HFF-Myc (cell line): ENCODE measurements around the gene SCTR.
A peak's percentile ranks its signal among the peaks of the same experiment; 100 is the strongest.

Experiments
- DNase-seq: peaks from one replicate; pipeline ENCODE4 v3.0.0-alpha.2; 2011; ENCODE audit warnings: low read depth; ENCODE audit errors: extremely low read depth
- H3K4me3 ChIP-seq: replicated peaks from 2 replicates; pipeline ENCODE4 v1.5.1; 2011; ENCODE audit warnings: low read depth, mild to moderate bottlenecking, control low read depth, low read length
- TF ChIP-seq, protein P1 (sequence below): IDR thresholded peaks from 2 replicates; pipeline ENCODE4 v1.5.1; 2012; ENCODE audit warnings: mild to moderate bottlenecking, low read depth, low read length, control low read depth; ENCODE audit errors: missing control alignments

Gene SCTR

DNA sequence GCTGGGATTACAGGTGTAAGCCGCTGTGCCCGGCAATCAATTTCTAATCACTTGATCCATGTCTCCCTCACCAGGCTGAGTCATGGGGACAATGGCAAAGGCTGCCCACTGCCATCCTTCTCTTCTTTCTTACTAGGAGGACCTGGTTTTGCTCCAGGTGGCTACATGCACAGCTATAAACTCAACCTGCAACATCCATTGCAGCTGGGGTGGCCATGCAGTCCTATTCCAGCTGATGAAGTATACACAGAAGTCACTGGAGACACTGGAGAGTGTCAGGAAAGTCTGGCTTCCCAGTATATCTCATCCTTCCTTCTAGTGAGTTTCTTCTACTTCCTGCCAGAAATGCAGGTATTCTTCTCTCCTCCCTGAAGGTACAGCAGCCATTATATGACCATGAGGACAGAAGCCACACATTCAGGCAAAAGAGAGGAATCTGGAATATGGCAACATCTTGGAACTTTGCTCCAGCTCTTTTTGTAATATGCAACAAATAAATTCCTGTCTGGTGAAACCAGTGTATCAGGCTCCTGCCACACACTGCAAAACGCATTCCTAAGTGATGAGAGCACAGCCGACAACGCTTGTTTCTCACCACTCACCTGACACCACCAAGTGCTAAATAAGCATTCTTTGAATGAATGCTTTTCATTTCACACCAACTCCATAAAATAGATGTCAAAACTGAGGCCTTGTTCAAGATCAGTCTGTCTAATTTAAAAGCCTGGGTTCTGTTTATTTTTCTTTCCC is 32.3 kb downstream of the SCTR start:
- DNase-seq: peak; percentile 36
- TF ChIP-seq, protein P1, sequence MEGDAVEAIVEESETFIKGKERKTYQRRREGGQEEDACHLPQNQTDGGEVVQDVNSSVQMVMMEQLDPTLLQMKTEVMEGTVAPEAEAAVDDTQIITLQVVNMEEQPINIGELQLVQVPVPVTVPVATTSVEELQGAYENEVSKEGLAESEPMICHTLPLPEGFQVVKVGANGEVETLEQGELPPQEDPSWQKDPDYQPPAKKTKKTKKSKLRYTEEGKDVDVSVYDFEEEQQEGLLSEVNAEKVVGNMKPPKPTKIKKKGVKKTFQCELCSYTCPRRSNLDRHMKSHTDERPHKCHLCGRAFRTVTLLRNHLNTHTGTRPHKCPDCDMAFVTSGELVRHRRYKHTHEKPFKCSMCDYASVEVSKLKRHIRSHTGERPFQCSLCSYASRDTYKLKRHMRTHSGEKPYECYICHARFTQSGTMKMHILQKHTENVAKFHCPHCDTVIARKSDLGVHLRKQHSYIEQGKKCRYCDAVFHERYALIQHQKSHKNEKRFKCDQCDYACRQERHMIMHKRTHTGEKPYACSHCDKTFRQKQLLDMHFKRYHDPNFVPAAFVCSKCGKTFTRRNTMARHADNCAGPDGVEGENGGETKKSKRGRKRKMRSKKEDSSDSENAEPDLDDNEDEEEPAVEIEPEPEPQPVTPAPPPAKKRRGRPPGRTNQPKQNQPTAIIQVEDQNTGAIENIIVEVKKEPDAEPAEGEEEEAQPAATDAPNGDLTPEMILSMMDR: no peak
- no peak overlapping the region for H3K4me3 ChIP-seq

DNA sequence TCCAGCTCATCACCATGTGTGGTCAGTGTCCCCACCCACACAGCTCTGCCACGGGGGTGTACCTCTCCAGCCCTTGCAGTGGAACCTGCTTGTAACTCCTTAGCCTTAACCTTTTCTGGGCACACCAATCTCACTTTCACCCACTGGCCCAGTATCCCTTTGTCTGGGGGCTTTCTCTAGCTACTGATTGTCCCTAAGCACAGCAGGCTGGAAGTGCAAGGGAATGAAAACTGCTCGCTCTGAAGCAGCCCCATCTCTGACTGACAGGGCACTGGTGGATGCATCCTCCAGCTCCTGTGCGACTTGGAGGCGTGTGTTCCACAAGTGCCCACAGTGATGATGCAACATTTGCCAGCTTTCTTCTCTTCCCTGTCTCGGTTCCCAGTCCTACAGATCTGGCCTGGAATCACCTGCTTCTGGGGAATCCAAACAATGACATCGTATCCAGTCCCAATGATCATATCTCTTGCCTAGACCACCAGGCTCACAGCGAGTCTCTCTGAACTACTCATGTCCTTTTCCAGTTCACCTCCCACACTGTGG is 33.6 kb downstream of the SCTR start:
- TF ChIP-seq, protein P1: no peak
- DNase-seq: no peak
- no peak overlapping the region for H3K4me3 ChIP-seq

DNA sequence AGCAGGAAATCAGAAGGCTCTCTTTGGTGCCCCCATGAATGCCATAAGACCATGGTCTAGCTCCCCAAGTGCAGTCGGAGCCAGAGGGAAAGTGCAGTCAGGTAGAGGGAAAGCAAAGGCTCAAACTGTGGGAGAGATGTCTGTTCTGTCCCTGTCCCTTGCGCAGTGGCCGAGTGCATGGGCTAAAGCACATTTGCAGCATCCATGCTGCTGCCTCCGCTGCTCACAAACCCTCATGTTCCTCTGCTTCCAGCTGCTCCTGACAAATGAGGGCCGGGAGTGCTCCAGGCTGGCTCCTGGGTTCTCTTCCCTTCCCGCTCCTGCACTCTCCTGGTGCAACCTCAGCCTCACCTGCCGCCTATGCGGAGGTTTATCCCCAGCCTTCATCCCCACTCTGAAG is 34.2 kb downstream of the SCTR start:
- DNase-seq: no peak
- H3K4me3 ChIP-seq: no peak overlapping the region
- TF ChIP-seq, protein P1: no peak

DNA sequence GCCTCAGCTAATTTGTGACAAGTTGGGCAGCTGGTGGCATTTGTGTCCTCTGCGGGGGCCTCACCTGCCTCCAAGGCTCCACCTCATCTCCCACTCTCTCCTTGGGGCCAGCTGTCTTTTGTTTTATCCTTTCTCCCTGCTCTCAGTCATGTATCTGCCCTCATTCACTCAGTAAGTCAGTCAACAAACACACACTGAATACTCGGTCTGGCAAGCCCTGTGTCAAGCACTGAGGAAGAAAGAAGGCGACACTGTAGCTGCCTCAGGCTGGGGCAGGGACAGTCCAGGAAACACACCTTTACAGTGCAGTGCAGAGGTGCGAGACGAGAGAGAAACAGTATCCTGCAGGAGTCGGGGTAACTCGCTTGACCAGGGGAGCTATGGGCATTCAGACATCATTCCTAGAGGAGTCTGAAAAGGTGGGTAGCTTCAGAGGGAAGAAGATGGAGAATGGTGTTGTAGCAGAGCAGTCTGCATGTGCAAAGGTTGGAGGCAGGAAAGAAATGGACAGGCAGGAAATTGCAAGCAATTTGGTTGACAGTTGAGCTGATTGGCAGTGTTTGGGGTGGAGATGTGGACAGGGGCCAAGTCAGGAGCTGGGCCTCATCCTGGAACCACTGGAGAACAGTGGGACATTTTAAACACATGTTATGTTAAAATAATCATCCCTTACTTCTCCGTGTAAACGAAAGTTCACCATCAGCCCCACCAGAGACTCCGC is 34.9 kb downstream of the SCTR start:
- TF ChIP-seq, protein P1: no peak

DNA sequence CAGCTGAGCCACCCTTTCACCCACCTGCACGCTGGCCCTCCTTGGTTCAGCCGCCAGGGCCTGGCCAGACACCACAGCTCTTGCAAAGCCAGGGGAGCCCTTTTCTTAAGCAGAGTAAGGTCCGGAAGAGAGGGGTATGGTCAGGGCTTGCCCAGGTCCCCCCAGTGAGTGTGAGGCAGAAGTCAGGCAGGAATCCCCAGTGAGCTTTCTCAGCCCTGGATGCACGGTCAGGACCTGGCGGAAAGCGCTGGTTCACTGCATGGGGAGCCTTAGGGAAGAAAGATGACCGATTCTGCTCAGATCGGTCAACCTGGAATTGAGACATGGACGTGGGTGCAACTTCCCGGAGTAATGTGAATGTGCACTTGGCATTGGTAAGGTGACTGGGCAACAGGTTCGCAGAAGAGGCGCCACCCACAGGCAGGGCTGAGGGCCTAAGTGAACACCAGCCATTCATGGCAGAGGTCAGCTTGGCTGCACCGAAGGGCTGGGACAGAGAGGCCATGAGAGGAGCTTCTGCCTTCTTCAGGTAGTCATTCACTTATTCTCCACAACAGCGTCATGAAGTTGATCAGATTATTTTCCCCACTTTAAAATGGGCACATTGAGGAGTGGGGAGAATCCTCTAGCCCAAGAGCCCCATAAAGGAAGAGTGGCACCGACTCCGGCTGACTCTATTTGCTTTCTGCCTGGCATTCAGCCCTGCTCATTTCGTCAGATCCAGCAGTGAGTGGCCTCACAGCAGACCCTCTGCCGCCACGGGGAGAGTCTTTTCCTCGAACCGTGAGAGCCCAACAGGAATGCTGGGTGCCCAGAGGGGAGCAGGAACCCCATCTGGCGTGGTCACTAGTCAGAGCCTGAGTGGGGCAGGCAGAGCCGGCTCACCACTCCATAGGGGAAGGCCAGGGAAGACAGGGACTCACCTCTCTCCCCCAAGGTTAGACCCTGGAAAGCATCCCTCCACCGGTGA is 35.8 kb downstream of the SCTR start:
- DNase-seq: no peak
- TF ChIP-seq, protein P1: no peak
- H3K4me3 ChIP-seq: no peak overlapping the region

More for the DNA sequence above, 34.9 kb downstream of the SCTR start:
- no peak overlapping the region for H3K4me3 ChIP-seq
- no peak for DNase-seq

DNA sequence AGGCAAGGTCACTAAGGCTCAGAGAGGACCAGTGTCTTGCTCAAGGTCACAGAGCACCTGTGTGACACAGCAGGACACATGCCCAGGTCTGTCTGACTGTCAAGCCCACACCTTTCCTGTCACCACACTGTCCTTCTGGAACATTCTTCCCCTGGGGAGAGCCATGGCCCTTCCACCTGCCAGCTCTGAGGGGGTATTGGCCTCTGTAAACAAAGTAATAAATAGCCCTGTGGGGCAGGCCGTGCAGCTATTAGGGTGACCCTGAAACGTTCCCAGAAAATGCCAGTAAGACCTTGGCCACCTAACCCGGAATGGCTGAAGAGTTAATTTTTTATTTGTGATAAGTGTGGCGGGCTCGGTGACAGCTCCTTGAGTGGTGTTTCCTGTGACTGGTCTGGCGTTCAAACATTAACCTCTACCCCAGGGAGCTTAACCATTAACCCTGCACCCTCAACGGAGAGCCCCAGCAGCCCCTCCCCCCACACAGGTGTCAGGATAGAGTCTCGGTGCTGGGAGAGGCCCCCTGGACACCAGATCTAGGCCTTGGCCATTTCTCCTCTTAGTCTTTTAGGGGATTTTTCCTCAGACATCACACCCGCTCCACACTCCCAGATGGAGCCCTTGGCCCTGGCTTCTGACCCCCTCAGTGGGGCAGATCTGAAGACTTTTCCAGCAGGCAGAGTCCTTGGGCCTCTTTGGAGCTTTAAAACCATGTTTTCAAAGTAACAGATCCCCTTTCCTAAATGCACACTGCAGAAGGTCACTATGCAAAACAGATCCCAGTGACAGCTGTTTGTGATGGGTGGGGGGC is 36.6 kb downstream of the SCTR start:
- TF ChIP-seq, protein P1: no peak
- DNase-seq: no peak
- H3K4me3 ChIP-seq: no peak overlapping the region
